ENCODE results near the gene ULK1.
A peak's percentile ranks its signal among the peaks of the same experiment; 100 is the strongest.

ULK1 gene

DNA sequence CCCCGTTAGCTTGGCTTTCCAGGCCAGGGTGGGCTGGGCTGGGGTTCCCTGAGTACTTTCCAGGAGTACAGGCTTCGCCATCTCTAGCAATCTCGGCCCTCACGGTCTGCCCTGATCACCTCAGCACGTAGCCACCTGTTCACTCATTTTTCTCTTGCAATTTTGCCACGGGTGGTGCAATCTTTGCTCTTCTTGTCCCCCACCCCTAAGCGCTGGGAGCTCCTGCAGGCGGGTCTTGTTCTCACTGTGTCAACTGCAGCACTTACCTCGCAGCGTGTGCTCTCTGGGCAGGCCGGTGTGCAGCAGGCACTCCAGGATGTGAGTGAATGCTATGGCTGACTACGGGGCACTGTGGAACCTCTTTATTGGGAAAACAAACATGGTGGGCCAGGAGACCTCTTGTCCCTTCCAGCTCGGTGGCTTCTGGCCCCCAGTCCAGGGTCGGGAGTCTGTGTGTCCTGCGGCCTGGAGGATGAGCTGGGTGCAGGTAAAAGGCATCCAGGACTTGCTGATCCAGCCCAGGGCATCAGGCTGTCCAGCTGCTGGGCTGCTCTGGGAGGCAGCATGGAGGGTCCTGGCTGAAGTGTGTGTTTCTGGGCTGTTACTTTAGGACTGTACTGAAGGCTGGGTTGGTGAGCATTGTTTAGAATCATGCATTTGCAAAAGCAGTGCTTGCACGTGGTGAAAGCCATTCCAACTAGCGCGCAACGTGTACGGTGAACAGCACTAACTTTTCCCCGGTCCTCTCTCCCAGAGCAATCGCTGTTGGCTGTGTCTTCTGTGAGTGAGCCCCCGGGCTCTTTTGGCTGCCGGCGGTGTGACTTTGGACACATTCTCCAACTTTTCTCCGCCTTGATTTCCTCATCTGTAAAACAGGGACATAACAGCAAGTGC lies 1.5 kb upstream of the ULK1 start:
- no peak for DNase-seq

DNA sequence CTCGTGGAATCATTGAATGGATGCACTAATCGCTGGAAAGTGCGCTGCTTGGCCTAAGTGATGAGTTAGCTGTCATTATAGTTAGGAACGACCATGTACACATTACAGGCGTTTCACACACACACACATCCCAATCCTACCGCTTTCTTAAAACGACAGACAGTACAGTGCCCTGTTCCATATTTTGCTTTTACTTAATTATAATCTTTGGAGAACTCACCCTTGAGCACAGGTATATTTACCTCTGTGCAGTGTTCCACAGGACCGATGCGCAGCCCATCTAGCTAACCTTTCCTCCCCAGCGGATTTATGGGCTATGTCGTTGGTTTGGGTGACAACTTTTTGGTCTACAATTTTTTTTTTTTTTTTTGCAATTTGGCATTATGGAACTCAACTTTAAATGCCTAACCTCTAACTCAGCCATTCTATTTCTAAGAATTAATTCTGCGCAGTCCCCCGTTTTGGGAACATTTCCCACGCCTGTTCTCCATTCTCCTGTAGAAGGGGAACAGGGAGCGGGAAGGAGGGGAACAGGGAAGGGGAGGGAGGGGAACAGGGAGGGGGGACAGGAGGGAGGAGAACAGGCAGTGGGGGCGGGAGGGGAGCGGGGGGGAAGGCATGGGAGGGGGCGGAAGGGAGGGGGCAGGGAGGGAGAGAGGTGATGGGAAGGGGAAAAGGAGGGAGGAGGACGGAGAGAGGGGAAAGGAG lies 663 bp upstream of the ULK1 start:
- no peak for DNase-seq

DNA sequence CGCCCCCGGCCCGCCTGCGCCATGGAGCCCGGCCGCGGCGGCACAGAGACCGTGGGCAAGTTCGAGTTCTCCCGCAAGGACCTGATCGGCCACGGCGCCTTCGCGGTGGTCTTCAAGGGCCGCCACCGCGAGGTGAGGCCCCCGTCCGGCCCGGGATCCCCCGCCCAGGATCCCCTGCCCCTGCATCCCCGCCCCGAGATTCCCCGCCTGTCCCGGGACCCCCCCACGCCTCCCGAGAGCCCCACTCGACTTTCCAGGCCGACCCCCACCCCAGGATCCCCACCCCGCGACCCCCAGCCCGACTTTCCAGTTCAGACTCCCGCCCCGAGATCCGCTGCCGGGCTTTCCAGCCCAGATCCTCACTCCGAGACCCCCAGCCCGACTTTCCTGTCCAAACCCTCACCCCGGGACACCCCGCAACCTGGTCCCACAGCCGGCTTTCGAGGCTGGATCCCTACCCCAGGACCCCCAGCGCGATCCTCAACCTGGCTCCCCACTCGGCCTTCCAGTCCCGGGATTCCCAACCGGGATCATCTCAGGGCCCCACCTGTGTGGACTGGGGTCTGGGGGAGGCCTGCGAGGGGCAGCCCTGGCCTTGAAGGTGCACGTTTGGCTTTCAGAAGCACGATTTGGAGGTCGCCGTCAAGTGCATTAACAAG lies 688 bp downstream of the ULK1 start:
- peak; percentile 24 for DNase-seq

DNA sequence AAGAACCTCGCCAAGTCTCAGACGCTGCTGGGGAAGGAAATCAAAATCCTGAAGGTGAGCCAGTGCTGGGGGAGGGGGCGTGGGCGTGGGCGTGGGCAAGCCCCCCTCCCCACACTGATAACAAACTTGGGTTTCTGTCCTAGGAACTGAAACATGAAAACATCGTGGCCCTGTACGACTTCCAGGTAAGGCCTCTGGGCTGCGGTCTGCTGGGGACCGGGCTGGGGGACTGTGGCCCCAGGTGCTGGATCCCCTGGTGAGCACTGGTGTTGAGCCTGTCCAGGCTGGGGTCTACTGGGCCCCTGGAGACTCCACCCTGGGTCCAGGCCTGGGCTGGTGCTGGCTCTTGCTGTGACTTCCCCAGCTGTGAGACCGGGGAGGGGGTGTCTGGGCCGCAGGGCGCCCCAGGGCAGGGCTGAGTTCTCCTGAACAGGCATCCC lies 1.2 kb downstream of the ULK1 start:
- peak; percentile 36 for DNase-seq

DNA sequence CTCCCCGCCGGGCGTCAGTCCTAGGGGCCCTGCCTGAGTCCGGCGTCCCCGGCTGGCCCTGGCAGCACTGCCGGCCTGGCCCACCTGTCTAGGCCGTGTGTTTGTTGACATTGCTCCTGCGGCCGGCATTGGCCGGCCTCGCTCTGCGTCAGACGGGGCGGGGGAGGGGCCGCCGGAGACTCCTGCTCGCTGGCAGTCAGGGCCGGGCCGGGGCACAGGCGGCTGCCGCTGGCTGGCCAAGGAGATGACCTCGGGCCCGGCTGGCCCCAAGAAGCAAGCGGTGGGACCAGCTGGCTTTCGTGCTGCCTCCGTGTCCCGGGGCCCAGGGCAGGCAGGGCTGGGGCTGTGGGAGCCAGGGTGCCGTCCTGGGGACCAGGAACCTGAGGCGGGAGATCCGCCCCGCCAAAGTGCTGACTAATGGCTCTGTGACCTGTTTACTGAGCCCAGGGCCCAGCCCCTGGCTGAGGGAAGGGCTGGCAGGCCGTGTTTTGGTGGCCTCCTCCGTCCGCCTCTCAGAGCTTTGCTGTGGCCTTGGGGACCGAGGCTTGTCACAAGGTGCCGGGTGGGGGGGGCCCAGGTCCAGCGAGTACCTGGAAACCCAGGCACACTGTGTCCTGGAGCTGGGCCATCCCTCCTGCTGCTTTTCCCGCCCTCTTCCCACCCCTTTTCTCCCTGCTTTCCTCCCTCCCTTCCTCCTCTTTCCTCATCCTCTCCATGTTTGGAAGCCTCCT lies 1.8 kb downstream of the ULK1 start:
- DNase-seq = peak; percentile 84

DNA sequence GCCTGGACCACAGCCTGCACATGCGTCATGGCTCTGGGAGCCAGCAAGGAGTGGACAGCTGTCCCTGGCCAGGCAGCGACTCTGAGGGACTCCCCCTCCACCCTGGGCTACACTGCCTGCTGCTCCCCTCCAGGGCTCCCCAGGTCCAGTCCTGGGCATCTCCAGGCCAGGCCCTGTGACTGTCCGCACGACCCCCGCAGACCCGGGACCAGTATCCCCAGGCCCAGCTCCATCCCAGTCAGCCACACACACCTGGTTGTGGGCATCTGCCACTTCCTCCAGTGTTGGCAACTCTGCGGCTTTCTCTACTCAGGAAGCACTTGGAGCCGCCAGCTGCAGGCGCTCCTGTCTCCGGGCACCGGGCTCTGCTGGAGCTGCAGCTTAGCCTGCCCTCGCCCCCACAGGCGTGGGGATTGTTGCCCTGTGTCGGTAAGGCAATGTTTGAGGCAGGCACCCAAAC lies 2.4 kb downstream of the ULK1 start:
- DNase-seq = no peak

DNA sequence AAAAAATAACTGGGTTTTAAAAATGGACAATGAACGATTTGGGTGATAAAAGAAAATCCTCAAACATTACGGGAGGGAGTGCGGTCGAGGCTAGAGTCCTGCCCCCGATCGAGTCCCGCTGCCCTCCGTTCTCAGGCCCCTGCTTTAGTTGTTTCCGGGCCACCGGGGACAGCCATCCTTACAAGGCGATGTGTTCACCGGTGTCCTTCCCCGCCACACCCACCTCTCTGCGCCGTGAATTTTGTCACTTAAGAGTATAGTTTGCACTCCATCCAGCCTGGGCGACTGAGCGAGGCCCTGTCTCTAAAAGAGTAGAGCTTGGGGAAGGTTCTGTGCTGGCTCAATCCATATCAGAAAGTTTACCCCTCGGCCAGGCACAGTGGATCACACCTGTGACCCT lies 2.9 kb downstream of the ULK1 start:
- DNase-seq = no peak

DNA sequence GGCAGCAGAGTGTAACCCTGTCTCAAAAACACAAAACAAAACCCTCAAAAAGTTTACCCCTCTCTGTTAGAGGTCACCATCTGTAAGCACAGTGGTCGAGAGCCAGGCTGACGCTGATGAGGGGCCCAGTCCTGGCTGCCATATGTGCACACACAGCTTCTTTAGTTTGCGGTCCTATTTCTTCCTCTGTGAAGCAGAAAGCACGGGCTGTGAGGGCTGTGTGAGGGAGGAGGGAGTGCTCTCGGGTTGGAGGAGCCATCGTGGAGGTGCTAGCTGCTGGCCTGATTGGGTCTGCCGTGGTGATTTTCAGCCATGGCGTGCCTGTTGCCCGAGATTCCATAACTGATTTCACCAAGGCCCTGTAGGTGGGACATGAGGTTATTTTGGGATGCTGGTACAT lies 3.5 kb downstream of the ULK1 start:
- DNase-seq = no peak

DNA sequence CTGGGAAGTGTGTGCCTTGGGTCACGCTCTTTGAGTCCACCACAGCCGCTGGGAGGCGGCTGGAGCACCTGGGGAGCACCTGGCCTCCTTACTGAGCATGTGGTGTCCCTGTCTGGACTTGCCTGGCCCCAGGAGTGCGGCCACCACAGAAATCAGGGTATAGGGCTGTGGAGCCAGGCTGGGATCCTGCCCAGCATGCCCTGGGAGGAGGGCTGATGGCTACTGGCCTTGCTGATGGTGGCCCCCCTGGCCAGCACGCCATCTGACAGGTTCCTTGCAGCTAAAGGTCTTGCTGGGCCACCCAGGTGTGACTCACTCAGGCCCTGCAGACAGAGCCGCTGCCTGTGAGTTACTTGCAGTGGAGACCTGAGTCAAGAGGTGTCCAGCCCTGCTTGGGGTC lies 6.0 kb downstream of the ULK1 start:
- no peak for DNase-seq

DNA sequence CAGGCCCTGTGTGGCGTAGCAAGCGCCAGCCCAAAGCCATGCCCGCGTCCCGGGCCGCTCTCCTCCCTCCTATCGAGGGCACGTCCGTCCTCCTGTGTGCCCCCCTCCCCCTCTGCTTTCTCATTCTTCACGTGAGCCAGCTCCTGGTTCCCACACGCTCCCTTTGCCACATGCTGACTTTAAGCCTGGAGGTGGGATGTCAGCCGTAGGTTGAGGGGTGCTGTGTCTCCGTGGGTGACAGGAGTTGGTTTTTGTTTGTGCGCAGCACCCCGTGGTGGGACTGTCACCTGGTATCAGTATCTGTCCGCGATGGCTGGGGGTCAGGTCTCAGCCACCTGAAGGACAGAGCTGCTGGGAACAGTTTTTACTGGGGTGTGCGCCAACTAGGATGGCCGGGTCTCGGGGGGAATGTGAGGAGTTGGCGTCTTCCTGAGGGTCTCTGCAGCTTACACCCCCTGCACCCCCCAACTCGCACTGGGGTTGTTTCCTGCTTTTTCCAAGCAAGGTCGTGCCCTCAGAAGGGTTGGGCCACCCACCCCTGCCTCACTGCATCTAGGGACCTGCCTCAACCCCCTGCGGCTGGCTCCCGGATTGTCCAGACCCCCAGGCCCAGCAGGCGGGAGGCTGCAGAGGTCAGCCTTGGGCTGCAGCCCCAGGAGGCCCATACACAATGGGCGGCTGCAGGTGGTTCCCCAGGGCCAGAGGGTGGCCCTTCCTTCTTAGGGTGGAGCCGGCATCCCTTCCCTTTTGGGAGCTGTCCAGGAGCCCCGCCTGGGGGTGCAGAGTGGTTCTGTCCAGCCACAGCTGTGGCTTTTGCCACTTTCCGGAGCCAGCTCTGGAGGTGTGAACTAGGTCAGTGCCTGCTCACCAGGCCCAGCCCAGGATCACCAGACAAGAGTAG lies 7.3 kb downstream of the ULK1 start:
- peak; percentile 6 for DNase-seq

DNA sequence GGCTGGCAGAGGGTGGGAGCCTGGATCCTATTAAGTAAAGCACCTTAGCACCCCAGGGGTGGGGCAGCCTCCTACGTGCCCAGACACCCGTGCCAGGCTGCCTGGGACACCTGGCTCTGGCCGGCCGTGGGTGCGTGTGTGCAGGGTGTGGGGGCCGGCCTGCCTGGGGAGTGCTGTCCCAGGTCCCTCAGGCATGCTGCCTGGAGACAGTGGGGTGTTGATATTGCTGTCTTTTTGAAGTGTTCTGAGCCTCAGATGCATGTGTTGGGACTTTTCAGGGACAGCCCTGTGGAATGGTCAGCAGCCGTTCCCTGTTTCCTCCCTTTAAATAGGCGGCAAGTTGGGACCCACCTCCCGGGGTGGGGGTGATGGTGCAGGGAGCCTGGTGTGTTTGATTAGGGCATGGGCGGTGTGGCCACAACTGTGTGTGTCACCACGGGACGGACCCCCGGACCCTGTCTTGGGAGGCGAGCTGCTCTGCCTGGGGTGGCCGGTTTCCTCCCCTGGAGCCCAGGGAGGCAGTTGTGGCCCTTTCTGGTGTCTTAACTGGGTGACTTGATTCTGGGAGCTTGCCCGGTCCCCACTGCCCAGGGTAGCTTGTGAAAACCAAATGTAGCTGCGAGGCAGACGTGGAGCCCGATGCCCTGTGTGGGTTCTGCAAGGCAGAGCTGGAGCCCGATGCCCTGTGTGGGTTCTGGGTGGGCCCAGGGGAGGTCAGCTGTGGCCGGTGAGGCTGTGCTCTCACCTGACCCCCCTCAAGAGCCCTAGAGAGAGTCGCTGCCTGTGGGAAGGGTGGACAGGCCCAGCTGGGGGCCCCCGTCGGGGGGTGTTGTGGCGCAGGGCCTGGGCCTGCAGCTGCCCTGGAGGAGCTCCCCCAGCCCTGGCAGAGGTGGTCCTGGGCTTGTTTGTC lies 8.2 kb downstream of the ULK1 start:
- DNase-seq = peak; percentile 14

DNA sequence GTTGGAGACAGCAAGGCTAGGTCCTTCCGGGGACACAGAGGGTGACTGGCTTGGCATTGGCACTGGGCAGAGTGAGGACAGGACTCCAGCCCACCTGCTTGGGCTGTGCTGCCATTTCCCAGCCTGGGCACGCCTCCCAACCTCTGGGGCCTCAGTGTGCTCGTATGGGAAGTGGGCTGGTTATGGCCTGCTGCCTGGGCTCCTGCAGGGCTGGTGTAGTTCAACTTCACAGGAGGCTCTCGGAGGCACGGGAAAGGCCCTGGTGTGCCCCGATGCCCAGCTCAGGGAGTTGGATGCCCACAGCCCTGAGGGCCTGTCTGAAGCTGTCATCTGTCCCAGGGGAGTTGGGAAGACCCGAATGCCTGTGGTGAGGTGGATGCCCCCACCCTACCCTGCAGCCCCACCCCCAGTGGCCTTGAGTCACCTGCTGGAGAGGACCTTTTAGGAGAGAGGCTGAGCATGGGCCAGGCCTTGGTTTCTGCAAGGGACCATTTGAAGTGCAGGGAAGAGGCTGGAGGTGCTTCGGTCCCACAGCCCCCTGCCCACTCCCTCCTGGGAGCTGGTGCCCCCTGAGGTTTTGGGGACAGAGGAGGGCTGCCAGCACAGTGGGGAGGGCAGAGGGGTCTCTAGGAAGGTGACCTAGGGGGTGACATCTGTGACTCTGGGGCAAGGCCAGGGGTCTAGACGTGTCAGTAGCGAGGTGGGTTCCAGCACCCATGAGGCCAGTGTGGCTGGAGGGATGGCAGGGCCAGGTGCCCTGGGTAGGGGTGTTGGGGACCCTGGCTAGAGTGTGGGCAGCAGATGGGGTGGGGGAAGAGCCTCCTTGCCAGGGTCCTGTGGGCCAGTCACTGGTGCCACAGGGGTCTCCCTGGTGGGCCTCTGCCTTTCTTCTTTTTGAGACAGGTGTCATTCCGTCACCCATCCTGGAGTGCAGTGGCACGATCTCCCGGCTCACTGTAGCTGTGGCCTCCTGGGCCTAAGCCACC lies 9.1 kb downstream of the ULK1 start:
- DNase-seq = peak; percentile 1

DNA sequence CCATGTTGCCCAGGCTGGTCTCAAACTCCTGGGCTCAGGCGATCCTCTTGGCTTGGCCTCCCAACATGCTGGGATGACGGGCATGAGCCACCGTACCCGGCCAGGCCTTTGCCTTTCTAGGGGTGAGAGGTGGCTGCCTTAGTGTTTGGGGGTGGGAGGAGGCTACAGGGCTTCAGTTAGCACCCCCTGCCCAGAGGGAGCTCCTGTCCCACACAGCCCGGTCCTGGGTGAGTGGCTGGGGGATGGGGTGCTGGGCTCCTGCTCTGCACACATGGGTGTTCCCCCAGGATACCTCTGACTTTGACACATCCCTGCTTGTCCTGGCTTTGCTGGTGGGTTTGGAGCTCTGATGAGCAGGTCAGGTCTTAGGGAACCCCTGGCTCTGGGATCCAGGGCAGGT lies 9.9 kb downstream of the ULK1 start:
- DNase-seq = no peak

DNA sequence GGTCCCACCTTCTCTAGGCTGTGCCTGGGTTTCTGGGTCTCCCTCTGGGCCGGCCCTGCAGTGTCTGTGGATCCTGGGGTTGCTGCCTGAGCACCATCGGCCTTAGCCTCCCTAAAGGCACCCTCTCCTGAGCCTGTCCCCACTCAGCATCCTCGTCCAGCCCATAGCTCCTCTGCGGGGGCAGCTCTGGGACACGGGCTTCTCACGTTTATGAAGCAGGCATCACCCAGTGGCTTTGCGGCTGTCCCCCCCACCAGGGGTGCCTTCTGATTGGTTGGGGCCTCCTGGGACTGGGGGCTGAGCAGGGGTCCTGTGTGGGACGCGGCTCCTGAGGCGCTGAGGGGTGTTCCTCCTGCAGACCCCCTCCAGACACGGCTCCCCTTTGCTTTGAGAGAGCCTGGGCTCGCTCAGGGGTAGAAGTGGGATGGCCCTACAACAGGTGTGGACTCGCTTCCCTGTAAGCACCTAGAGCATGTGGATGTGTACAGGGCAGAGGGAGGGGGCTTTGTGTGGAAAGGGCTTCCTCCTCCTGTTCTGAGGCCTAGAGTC lies 10.7 kb downstream of the ULK1 start:
- no peak for DNase-seq

DNA sequence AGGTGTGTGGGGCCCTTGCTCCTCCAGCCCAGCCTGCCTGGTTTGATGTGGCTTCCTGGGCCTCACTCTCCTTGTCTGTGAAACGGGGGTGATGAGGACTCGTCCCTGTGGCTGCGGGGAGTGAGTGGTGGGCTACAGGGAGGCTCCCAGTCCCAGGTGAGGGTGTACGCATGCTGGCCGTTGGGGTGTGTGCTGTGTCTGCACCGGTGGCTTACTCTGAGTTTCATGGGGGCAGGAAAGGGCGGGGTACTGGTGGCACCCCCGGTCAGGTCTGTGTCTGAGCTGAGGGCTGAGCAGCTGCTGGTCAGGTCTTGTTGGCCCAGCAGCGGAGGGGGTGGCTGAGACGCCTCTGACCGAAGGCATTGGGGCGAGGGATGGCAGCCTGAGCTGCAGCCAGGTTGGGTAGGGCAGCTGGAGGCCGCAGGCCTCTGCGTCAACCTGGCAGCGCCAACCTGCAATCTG lies 11.2 kb downstream of the ULK1 start:
- DNase-seq = no peak

DNA sequence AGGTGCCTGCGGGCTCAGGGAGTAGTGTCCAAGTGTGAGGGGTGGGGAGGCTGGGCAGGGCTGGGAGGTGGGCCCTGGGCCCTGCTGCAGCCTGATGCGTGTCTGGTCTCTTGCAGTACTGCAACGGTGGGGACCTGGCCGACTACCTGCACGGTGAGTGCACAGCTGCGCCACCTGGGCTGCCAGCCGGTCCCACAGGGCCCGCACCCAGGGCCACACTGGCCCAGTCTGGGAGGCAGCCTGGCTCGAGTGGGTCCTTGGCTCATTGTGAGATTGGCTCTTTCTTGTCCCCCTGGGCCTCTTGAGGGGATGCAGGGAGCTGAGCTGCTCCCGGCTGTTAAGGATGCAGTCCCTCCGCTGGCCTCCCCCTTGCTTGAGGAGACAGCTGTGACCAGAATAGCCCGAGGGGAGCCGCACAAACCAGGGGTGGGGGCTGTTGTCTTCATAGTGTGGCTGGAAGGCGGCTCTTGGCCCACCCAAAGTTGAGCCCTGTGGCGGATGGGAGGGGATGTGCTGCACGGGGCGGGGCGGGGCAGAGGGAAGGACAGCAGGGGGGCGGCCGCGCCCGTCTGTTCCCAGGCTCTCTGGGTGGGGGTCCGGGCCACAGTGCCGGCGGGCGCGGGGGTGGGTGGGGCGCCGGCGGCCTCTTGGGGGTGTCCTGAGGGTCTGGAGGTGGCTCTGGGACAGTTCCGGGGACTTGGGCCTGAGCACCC lies 13.1 kb downstream of the ULK1 start:
- DNase-seq = no peak

DNA sequence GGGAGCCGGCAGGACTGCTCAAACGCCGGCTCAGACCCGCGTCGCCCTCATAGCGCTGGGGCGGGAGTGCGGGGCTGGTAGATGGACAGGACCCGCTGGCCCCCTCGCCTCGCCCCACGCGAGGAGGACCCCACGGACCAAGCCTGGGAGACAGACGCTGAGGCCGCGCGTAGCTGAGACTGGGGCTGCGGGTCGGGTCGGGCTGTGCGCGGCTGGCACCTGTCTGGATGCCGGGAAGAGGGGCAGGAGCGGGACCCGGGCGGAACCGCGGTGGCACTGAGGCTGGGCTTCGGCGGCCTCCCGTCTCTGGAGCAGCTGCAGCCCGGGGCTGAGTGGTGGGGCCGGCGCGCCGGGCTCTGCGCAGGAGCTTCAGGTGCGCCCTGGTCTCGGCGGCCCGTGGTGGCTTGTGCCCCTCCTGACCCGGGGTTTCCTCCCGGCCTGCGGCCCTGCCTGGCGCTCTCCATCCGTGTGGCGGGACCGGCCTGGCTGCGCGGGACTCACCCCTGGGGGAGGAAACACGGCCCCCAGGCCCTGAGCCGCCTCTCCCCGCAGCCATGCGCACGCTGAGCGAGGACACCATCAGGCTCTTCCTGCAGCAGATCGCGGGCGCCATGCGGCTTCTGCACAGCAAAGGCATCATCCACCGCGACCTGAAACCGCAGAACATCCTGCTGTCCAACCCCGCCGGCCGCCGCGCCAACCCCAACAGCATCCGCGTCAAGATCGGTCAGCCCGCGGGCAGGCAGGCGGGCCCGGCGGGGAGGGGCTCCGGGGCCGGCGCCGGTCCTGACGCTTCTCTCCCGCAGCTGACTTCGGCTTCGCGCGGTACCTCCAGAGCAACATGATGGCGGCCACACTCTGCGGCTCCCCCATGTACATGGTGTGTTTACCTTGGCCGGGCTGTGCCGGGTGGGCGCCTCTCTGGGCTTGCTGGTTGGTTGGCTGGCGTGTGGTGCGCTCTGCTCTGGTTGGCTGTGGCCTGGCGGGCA lies 14.0 kb downstream of the ULK1 start:
- no peak for DNase-seq
